SK-N-MC (cell line): ENCODE results near the gene GGT6.

Experiments used
- EZH2 ChIP-seq: fragments of 200-600 bp; sonication (generic); IDR thresholded peaks from one replicate; pipeline ENCODE4 v1.6.1; 2017; ENCODE audit warnings: antibody characterized with exemption
- POLR2AphosphoS5 ChIP-seq: IDR thresholded peaks from 2 replicates; pipeline ENCODE4 v1.6.1; 2012; ENCODE audit warnings: mild to moderate bottlenecking, low read depth, low read length, borderline replicate concordance

DNA sequence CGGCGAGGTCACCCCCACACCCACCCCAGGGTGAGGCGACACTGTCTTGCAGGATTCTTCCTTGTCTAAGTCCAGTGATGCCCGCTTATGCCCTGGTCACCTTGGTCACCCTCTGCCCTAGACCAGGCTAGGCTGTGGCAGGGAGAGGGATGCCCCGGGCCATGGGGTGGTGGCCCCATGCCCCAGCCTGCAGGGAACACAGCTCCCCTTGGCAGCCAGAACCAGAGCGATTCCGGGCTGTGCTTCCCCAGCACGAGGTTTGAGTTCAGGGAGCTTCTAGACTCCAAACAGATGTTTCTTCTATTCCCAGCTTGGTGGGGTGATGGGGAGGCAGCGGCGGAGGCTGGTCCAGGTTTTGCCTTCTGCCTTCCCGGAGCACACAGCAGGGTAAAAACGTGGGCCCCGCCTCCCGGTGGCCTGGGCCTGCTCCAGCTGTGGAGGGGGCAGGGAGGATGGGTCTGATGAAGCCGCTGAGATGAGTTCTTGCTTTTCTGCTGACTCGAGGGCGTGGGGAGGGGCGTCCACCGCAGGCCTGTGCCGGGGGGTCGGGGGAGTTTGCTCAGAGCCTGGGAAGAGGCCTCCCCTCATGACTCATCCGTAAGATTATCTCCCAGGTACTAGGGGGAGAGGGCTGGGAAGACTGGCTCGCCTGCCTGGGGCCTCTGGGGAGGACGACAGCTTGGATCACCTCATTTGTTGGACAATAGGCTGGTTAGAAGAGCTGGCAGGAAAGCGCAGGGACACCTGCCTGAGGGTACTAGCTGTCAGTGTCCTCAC, 39.3 kb upstream of the GGT6 start:
- TF ChIP-seq EZH2 (no peak), POLR2AphosphoS5 (no peak)
